ENCODE measurements around the gene MFGE8. TPM values are rescaled to one million over a fixed set of nuclear protein-coding genes. Genes with fewer than 3 reads are reported as not detected.

The MFGE8 gene
- polyA plus RNA-seq, 1 donor (not counting 4 experiments of a cell fraction or from before 2014, with no cell fraction given) = 55.3 TPM

GRCh38 chr15:88877415-88877814 is 35.8 kb downstream of the MFGE8 start:
- no peaks in the 10 kb centered on the region for H4K20me1 ChIP-seq (ENCODE audit: control insufficient read depth, extremely low read depth, insufficient read depth, low read length)
- H3K27ac ChIP-seq (ENCODE audit: control insufficient read depth, insufficient read depth, low read length) = no peak overlapping the region
- dilution Hi-C loops (cut with MboI; ENCODE audit: extremely low pct_ligation_motif_present, low sequenced_read_pairs) = no loop called here
- no peak overlapping the region for H2AFZ ChIP-seq (ENCODE audit: control insufficient read depth, low read length)
- H3K4me3 ChIP-seq (ENCODE audit: control insufficient read depth in 2 of 3, extremely low read depth in 1 of 3, insufficient read depth in 2 of 3, low read depth in 1 of 3, low read length in 3 of 3) = no peak overlapping the region
- no peaks in the 10 kb centered on the region for H3K36me3 ChIP-seq (ENCODE audit: control insufficient read depth in 2 of 2, extremely low read depth in 1 of 2, insufficient read depth in 2 of 2, low read length in 2 of 2)
- no peak overlapping the region for H3K9ac ChIP-seq (ENCODE audit: control insufficient read depth, extremely low read depth, insufficient read depth, low read length)
- H3K4me2 ChIP-seq (ENCODE audit: control insufficient read depth, extremely low read depth, insufficient read depth, low read depth, low read length) = no peak overlapping the region
- H3K27me3 ChIP-seq (ENCODE audit: control insufficient read depth, extremely low read depth, insufficient read depth, low read length) = no peaks in the 10 kb centered on the region
- TF ChIP-seq EZH2 (IDR thresholded peaks at IDR 0.05; ENCODE audit: low read length) (no peak), CTCF (optimal IDR thresholded peaks at IDR 0.05 in 1 of 3, IDR thresholded peaks at IDR 0.05 in 1 of 3, conservative IDR thresholded peaks at IDR 0.05 in 1 of 3; ENCODE audit: extremely low read depth in 1 of 3, insufficient read depth in 2 of 3, low read length in 3 of 3) (no peak)
- DNase-seq (ENCODE audit: low read depth, low spot score) (no peak), FAIRE-seq (no peak)
- no peaks in the 10 kb centered on the region for H3K79me2 ChIP-seq (ENCODE audit: control insufficient read depth, insufficient read depth, low read length)
- no peaks in the 10 kb centered on the region for H3K9me3 ChIP-seq (ENCODE audit: control insufficient read depth, low read depth, low read length)
- no peaks in the 10 kb centered on the region for H3K9me1 ChIP-seq (ENCODE audit: control insufficient read depth, extremely low read depth, insufficient read depth, low read length)
- no peaks in the 10 kb centered on the region for H3K4me1 ChIP-seq (ENCODE audit: control insufficient read depth, extremely low read depth, insufficient read depth, low read length)

GRCh38 chr15:88876573-88876972 is 36.6 kb downstream of the MFGE8 start:
- Histone ChIP-seq H2AFZ (ENCODE audit: control insufficient read depth, low read length) (no peak overlapping the region), H3K4me2 (ENCODE audit: control insufficient read depth, extremely low read depth, insufficient read depth, low read depth, low read length) (no peak overlapping the region), H3K36me3 (ENCODE audit: control insufficient read depth in 2 of 2, extremely low read depth in 1 of 2, insufficient read depth in 2 of 2, low read length in 2 of 2) (no peaks in the 10 kb centered on the region), H3K4me1 (ENCODE audit: control insufficient read depth, extremely low read depth, insufficient read depth, low read length) (no peaks in the 10 kb centered on the region), H3K79me2 (ENCODE audit: control insufficient read depth, insufficient read depth, low read length) (no peaks in the 10 kb centered on the region), H3K27me3 (ENCODE audit: control insufficient read depth, extremely low read depth, insufficient read depth, low read length) (no peaks in the 10 kb centered on the region), H3K4me3 (ENCODE audit: control insufficient read depth in 2 of 3, extremely low read depth in 1 of 3, insufficient read depth in 2 of 3, low read depth in 1 of 3, low read length in 3 of 3) (no peak overlapping the region), H3K9ac (ENCODE audit: control insufficient read depth, extremely low read depth, insufficient read depth, low read length) (no peak overlapping the region), H3K9me1 (ENCODE audit: control insufficient read depth, extremely low read depth, insufficient read depth, low read length) (no peaks in the 10 kb centered on the region), H3K27ac (ENCODE audit: control insufficient read depth, insufficient read depth, low read length) (no peak overlapping the region), H4K20me1 (ENCODE audit: control insufficient read depth, extremely low read depth, insufficient read depth, low read length) (no peaks in the 10 kb centered on the region), H3K9me3 (ENCODE audit: control insufficient read depth, low read depth, low read length) (no peaks in the 10 kb centered on the region)
- dilution Hi-C loops (cut with MboI; ENCODE audit: extremely low pct_ligation_motif_present, low sequenced_read_pairs) = no loop called here
- no peak for DNase-seq (ENCODE audit: low read depth, low spot score)
- TF ChIP-seq CTCF (optimal IDR thresholded peaks at IDR 0.05 in 1 of 3, IDR thresholded peaks at IDR 0.05 in 1 of 3, conservative IDR thresholded peaks at IDR 0.05 in 1 of 3; ENCODE audit: extremely low read depth in 1 of 3, insufficient read depth in 2 of 3, low read length in 3 of 3) (no peak), EZH2 (IDR thresholded peaks at IDR 0.05; ENCODE audit: low read length) (no peak)
- FAIRE-seq = no peak
